Thyroid gland (tissue), 4 donors: ENCODE data around the gene WNT9B.

Experiments
- POLR2A ChIP-seq, 2 donors: fragments of 450-650 bp; IDR thresholded peaks; one replicate each; pipeline ENCODE4 v1.6.1; 2017; ENCODE audit warnings: antibody characterized with exemption in 2 of 2, mild to moderate bottlenecking in 2 of 2, moderate library complexity in 1 of 2
- TF ChIP-seq, protein P1 (sequence below), 6 experiments: fragments of 200-600 bp in 3 of 6; fragments of 450-650 bp in 3 of 6; sonication (generic) in 3 of 6; IDR thresholded peaks; one replicate each; pipeline ENCODE4 v1.5.1; 2016 to 2019; ENCODE audit warnings: antibody characterized with exemption in 6 of 6, mild to moderate bottlenecking in 2 of 6, inconsistent platforms in 1 of 6, moderate library complexity in 1 of 6

DNA sequence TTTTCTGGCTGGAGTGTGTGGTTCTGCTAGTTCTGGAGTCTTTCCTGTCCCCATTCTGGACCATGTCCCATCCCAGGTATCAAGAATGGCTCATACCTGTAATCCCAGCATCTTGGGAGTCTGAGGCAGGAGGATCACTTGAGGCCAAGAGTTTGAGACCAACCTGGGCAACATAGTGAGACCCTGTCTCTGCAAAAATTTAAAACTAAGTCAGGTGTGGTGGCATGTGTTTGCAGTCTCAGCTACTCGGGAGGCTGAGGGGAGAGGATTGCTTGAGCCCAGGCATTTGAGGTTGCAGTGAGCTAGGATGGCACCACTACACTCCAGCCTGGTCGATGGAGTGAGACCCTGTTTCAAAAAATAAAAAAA, 17.6 kb upstream of the WNT9B start:
- TF ChIP-seq, protein P1, sequence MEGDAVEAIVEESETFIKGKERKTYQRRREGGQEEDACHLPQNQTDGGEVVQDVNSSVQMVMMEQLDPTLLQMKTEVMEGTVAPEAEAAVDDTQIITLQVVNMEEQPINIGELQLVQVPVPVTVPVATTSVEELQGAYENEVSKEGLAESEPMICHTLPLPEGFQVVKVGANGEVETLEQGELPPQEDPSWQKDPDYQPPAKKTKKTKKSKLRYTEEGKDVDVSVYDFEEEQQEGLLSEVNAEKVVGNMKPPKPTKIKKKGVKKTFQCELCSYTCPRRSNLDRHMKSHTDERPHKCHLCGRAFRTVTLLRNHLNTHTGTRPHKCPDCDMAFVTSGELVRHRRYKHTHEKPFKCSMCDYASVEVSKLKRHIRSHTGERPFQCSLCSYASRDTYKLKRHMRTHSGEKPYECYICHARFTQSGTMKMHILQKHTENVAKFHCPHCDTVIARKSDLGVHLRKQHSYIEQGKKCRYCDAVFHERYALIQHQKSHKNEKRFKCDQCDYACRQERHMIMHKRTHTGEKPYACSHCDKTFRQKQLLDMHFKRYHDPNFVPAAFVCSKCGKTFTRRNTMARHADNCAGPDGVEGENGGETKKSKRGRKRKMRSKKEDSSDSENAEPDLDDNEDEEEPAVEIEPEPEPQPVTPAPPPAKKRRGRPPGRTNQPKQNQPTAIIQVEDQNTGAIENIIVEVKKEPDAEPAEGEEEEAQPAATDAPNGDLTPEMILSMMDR (IDR thresholded peaks at IDR 0.05) = no peak
- TF ChIP-seq POLR2A (IDR thresholded peaks at IDR 0.05) = no peak
